Stimulated activated CD8-positive, alpha-beta memory T cell treated with anti-CD3 and anti-CD28 coated beads, Interleukin-15, amount 100 ng/mL, for 48 hours (primary cell): ENCODE data around the gene RBFOX1.

ENCODE experiments used
- DNase-seq, 2 donors: peaks; one replicate each; pipeline ENCODE4 v3.0.0-alpha.2; 2020; ENCODE audit warnings: low read depth in 2 of 2

RBFOX1 gene

DNA sequence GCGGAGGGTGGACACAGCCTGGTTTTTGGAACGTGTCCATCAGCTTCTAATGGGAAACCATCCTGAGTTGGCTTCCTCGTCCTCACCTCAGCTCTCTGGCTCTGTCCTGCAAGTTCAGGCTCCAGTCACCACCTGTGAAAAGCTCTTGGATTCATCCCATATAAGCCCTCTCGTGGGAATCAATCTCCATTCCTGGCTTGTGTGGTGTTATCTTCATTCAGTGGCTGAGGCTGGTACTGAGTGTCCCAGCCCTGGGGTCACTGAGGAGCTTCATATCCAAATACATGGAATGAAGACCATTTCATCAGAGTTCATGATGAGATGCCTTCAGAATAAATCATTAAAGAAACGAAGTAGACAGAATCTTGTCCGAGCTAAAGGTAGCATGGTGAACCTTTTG, 189.2 kb downstream of the RBFOX1 start:
- DNase-seq: no peak

DNA sequence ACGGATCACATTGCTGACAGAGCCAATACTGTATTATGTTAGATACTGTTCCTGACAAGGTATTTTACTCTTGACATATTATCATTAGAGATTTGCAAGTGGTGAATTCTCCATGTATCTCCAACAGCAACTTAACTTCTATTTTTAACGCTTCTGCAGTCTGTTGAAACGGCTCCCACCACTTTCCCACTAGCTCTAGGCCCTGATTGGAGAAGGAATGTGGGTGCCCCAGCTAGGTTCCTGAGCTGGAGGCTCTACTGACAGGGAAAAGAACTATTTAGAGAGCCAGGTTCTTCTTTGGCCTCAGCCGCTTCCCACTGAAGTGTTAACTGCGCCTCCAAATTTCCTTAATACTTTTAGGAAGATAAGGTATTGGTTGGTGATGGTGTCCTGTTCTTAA, 191.8 kb downstream of the RBFOX1 start:
- DNase-seq: no peak

DNA sequence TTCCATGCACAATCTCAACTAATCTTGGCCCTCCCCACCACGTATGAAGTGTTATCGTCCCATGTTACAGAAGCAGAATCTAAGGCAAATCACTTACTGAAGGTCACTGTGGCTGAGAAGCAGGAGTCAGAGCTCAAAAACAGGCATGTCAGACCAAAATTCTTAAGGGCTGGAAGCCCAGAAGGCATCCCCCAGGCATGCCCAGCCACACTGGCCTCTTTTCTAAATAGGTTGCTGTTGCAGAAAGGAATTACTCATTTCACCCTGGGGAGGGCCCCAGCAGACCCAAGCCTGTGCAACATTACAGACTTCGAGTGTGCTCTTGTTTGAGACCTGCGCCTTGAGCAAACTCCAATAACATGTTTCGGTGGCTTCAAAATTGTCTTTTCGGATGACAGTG, 194.1 kb downstream of the RBFOX1 start:
- no peak for DNase-seq

DNA sequence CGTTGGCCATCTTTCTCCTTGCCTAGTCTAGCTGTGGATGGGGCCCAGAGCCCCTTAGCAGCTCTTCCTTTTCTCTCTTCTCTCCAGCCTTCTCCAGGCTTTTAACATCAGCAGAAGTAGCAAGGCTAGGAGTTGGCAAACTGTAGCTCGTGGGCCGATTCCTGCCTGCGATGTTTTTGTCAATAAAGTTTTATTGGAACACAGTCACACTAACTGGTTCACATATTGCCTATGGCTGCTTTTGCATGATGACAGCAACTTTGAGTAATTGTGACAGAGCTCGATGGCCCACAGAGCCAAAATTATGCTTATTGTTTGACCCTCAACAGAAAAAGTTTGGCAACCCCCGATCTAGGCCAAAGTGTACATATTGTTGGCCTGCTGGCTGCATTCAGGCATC, 199.9 kb downstream of the RBFOX1 start:
- no peak for DNase-seq

DNA sequence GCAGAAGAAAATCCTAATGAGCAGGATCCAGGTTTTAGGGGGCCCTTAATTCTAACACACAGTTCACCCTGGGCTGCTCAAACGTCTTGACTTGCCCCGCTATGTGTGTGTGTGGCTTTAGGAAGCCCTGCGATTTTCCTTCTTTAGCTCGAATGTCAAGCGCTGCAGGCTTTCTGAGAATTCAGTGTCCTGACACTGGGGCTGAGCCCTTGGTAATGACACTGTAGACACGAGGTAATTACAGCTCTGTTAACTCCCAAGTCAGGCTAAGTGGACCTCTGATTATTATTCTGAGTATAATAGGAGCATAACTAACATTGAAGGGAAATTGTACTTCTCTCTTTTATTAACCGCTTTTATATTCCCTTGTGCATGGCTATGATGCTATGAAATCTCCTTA, 202.1 kb downstream of the RBFOX1 start:
- DNase-seq: no peak

DNA sequence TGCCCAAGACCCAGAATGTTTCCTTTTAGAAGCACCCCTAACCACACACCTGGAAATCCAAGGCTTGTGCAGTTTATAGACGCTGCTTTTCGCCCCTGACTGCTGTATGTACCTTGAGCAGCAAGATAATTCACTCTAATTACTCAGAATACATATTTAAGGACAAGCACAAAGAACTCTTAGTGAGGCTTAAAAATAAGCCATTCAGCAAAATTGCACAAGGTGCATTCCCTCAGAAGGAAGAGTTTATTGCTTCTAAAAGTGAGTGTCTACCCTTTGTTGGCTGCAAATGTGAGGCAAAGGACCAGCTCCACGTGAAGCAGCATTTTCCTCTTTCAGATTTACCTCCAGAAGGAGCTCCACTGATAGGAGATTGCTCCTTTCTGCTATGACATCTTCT, 208.4 kb downstream of the RBFOX1 start:
- DNase-seq: no peak

DNA sequence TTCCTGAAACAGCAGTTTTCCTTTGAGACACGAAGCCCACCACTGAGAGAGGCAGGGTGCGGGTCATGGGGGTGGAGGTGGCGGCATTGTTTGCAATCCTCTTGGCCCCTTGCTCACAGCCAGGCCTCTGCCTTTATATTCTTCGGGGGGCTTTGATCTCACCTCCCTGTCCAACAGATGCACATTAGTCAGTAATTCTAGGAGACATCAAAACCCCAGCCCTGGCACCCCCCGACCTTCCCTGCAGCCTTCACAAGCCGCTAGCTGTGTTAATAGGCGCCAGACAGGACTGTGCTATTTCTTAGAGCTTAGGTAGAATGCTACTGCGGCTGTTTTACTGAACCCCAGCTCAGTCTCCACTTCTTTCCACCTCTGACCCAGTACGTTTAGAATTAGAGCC, 212.6 kb downstream of the RBFOX1 start:
- DNase-seq: no peak

DNA sequence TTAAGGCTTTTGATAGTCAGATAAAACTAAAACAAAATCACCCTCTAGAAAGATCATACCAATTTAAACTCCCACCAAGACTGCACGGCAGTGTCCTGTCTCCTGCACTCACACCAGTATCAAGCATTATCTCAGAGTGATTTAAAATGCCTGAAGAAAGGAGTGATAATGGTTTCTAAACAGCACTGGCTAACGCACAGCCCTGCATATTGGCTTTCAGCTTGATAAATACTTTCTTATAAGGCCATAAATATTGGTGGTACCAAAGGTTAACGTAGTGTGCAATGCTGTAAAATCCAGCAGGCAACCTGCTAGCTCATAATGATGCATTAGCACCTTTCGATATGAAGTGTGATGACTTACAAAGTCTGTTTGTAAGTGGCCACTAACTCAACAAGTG, 214.3 kb downstream of the RBFOX1 start:
- DNase-seq: no peak

DNA sequence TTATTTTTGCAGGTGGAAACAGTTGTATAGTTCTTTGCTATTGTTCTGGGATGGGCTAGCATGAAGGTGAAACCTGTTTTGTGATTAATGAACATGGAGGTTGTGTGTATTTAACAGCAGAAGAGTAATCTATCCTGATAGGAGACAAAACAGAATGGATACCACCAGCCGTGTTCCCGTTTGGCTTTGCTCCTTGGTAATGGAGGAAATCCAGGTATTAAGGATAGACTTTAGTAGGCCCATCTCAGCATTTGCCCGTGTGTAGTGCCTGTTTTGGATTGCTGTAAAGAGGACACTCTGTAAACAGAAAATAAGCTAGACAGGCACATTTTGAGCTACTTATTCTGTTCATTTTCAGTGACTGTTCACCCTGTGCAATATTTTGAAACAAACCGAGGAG, 215.1 kb downstream of the RBFOX1 start:
- no peak for DNase-seq

DNA sequence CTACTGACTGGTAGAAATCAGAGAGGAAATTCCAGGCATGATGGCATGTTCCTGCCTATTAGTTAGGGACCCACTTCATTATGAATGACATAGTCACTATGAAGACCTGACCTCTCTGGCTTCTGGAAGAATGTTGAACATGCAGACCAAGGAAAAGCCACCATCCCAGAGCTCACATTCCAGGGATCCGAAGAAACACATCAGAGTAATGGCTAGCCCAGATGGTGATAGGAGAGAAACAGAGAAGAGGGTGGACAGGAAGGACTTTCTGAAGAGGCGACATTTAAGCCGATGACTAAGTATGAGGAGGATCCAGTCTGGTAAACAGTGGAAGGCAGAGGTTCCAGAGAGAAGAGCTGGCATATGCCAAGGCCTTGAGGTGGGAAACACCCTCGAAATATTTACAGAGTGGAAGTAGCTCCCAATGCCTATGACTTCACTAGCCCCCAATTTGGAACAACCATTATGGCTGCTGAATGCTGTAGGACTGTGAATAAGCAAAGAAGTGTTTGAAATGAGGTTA, 216.2 kb downstream of the RBFOX1 start:
- no peak for DNase-seq

DNA sequence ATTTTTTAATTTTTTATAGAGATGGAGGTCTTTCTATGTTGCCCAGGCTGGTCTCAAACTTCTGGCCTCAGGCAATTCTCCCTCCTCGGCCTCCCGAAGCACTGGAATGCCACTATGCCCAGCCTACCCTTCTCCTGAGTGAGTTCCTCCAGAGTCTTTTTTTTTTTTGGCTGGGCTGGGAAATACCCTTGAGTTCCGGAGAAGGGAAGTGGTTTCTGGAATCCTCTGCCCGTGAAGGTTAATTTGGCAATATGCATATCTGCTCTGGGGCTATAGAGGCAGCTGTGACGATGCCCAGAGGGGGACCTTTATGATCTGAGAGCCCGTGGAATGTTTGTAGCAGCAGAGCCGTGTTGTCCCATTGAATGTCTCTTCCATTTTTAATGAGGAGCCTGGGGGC, 217.5 kb downstream of the RBFOX1 start:
- no peak for DNase-seq

DNA sequence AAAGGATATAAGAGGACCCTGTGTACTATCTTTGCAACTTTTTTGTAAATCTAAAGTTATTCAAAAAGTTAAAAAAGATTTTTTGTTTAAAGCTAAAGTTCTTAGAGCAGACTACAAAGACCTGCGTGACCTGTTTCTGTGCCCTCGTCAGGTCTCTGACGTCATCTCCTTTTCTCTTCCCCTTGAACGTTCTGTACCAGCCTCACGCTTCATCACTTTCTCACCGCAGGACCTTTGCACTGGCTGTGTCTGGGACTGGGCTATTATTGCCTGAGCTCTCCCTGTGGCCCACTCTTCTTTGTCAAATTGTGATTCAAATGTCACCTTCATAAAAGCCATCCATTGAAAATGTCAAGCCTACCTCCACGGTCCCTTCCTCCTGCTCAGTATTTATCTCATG, 222.8 kb downstream of the RBFOX1 start:
- DNase-seq: no peak

DNA sequence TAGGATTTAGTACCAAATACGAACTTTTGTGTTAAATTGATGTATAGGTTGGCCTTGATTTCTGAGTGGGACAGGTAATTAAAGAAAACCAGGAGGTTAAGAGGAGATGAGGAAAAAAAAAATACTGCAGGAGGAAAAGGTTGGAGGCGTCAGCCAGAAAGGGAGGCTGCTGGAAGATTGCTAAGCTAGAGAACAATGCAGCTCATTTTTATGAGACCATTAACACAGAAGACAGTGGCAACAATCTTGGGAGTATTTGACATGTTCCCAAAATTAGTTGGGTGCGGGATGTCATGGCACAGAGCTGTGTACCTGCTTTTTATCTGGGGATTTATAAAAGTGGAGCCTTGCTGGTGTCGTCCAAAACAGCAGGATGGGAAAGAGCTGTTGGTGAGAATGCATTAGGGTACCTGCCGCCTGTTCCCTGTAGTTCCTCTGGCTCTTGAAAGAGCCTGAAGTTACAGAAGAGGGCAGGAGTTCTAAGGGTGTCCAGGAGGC, 229.3 kb downstream of the RBFOX1 start:
- DNase-seq: no peak

DNA sequence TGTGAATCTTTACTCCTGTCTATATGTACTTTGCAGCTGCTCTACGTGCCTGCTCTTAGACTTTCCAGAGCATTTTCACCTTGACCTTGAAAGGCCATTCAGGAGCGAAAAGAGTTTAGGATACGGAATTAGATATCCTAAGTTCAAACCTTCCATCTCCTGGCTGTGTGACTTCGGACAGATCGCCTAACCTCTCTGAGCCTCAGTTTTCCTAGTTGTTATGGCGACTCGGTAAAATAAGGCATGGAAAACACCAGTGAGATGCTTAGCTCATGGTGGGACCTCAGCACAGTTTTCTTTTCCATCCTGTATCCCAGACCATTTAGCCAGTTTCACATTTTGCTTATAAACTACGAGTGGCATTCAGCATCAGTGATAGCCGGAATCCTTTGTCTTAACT, 233.7 kb downstream of the RBFOX1 start:
- no peak for DNase-seq

DNA sequence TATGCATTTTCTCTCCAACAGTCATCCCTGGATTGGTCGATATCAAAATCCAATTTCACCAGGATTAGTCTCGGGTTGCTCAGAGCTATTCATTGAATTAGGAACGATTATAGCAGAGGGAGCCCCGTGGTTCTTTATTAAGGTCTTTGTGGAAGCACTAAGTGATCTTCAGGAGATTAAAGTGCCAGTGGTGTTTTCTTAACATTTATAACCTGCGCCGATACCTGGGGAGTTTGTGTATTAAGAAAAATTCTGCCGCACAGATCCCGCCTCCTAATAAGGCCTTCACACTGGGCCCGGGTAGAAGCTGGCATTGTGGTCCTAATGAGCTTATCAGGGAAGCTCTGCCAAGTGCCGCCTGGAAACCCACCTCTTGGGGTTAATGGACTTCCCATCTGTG, 238.7 kb downstream of the RBFOX1 start:
- no peak for DNase-seq

DNA sequence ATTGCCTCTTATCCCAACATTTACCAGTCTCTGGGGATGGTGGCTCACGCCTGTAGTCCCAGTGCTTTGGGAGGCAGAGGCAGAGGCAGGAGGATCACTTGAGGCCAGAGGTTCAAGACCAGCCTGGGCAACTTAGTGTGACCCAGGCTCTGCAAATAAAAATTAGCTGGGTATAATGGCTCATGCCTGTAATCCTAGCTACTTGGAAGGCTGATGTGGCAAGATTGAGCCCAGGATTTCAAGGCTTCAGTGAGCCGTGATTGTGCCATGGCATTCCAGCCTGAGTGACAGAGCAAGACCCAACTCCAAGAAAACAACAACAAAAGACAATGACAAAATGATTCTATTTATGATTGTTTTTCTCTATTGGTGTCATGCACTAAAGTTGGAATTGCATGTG, 244.9 kb downstream of the RBFOX1 start:
- no peak for DNase-seq

DNA sequence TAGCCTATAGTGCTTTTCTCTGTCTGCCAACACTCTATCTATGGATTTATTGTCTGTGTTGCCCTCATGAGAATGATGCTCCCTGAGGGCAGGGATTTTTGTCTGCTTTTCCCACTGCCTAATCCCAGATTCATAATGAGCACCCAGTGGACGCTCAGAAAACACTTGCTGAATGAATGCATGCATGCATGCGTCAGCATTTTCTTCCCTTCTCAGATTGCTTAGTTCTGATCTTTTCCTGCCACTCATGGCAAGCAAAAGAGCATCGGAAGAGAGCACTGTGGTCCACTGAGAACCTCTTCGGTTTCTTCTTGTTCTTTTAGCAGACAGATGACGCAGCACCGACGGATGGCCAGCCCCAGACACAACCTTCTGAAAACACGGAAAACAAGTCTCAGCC, 246.8 kb downstream of the RBFOX1 start:
- DNase-seq: no peak

DNA sequence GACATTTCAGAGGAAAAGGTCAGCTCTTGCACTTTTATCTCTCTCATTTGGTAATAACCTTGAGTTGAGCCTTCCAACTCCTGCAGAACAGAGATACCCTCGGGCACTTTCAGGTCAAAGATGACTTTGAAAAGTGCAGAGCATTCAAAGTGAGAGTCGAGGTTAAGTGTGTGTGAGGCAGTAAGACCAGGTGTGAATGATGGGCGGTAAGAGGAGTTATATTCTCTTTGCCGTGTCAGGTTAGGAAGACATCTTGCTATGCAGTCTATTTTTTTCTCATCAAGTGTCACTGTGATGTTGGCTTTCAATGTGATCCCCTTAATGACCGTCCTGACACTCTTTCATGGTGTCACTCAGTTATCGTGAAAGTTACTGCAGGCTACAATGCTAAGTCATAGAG, 248.5 kb downstream of the RBFOX1 start:
- DNase-seq: no peak

DNA sequence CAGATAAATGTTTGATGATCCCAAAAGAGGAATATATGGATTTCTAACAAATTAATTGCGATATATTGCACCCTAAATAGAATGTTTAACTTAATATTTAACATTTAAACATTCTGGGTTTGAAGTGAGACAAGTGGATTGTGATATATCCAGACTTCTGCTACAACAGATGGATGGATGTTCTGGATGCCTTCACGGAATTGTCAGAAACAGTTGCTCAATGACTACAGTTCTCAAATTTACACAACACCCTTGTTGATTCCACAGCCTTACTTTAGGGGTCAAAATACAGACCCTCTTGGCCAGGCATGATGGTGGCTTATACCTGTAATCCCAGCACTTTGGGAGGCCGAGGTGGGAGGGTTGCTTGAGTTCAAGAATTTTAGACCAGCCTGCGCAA, 250.8 kb downstream of the RBFOX1 start:
- no peak for DNase-seq

DNA sequence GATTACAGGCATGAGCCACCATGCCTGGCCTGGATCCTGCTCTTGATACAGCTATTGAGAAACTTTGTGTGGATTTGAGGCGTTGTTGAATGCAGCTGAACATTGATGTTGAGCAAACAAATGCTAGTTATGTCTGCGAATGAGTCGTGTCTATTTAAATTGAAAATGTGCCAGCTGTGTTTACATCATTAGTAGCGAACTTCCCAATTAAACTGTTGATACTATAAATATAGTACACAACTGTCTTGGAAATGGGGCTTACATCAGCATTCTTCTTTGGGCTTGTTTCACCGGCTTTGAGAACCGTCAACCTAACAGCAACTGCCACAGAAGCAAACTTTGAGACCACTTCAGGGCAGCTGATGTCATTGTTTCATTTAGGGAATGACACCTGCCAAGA, 251.9 kb downstream of the RBFOX1 start:
- no peak for DNase-seq

DNA sequence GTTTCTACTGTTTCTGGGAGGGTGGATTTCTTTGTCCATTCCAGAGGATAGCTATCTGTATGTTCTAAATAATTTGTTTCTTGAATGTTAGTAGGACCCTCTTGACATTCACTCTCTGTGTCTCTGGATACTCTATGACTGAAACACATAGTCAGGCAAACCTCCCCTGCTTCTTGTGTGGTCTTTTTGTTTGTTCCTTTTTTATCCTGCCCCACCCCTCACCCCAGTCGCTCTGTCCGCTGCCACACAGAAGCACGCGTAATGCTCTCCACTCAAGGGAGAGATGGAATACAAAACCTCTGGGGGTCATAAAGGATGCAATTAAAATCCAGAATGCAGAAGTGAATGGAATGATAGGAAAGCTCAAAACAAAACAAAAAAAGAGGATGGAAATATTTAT, 253.1 kb downstream of the RBFOX1 start:
- DNase-seq: no peak

DNA sequence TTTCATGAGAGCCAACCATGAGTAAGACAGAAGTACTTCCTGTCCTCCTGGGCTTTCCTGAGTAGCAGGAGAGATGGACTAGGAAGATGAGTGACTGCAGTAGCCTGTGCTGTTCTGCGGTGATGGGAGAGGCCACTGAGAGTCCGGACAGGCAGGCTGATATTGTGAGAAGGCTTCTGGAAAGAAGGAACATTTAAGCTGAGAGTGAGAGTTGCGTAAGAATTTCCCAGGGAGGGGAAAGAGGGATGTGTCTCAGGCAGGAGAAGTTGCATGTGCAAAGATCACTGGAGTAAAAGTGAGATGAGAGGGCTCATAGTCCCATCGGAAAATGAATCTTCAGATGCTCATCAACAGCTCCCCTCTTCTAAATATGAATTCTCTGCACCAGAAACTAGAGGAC, 258.3 kb downstream of the RBFOX1 start:
- DNase-seq: no peak

DNA sequence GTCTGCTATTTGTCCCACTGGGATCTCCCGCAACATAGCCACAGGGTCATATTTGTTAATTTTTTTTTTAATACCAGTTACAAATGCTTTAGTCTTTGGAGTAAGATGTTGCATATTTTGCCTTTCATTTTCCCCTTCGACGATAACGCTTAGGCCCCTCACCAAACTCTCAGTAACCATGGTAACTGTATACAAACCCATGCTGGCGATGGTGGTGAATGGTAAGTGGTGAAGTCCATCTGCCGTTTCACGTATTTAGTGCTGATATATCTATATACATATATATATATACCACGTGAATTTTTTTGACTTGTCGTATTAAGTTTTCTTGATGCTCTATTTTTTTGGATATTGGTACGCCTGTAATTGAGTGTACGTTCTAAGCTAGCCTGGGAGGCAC, 263.7 kb downstream of the RBFOX1 start:
- DNase-seq: no peak

DNA sequence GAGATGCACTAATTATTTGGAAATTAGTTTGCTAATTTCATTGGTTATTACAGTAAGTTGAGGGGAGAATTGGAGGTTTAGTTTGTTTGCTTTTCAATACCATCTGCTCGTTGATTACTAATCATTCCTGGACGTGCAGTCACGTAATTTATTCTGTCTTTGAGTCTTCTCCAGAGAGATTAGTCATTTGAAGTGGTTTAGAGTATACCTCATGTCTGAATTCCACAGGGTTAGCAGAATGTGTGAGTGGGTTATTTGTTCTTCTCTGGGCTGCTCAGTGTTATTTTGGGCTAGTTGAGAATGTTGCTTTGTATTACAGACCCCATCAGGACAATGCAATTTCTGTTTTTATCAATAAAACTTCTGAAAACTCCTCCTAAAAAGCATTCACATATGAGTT, 265.0 kb downstream of the RBFOX1 start:
- DNase-seq: no peak

DNA sequence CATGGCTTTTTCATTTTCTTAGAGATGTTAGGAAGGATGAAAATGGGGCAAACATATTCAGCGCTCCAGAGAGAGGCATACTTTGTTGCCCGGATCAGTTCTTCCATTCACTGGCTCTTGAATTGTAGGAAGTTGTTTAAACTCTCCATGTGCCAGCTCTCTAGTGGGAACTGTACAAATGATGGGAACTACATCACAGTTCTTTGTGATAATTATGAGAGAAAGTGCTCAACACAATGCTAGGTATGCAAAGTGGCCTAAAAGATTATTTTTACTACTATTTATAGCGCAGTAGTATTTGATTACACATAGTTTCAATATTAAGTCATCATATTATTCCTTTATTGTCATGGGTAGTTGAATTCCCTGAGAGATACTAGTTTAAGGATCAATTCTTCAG, 268.5 kb downstream of the RBFOX1 start:
- no peak for DNase-seq
